SK-N-MC (cell line): ENCODE measurements around the gene ACTN1.

Source experiments
- EZH2 ChIP-seq: fragments of 200-600 bp; sonication (generic); IDR thresholded peaks from one replicate; pipeline ENCODE4 v1.6.1; 2017; ENCODE audit warnings: antibody characterized with exemption
- FOXP2 ChIP-seq: optimal IDR thresholded peaks from 2 replicates; pipeline ENCODE3; 2011; ENCODE audit warnings: mild to moderate bottlenecking, moderate library complexity; ENCODE audit not compliant: insufficient read depth; ENCODE audit errors: extremely low read length, control extremely low read depth
- POLR2AphosphoS5 ChIP-seq: IDR thresholded peaks from 2 replicates; pipeline ENCODE4 v1.6.1; 2012; ENCODE audit warnings: mild to moderate bottlenecking, low read depth, low read length, borderline replicate concordance

- TF ChIP-seq EZH2 (no peak), POLR2AphosphoS5 (no peak), FOXP2 (no peak)
These were observed 1.9 kb downstream of the ACTN1 start for GRCh38 chr14:68977180-68977717.
